Smooth muscle cell (in vitro differentiated cells): ENCODE measurements around the gene CRYBG1. TPM values are rescaled to one million over a fixed set of nuclear protein-coding genes. Genes with fewer than 3 reads are reported as not detected.
A peak's percentile ranks its signal among the peaks of the same experiment; 100 is the strongest.

ENCODE experiments used
- DNase-seq: peaks from one replicate; lab custom pipeline; 2025; ENCODE audit not compliant: unreplicated experiment; lab: John Stamatoyannopoulos, UW
- H2AFZ ChIP-seq: fragments of 200-600 bp; sonication (generic); 2 replicates; pipeline ENCODE4 v1.6.0; 2016; ENCODE audit warnings: antibody characterized with exemption, low read depth, mild to moderate bottlenecking
- H3F3A ChIP-seq: fragments of 200-600 bp; sonication (generic); 2 replicates; pipeline ENCODE4 v1.6.0; 2017; ENCODE audit warnings: antibody characterized with exemption, low read depth
- H3K27ac ChIP-seq: fragments of 200-600 bp; sonication (generic); 2 replicates; pipeline ENCODE4 v1.5.1; 2016; ENCODE audit warnings: low read depth, mild to moderate bottlenecking
- H3K27me3 ChIP-seq: fragments of 200-600 bp; sonication (generic); 2 replicates; pipeline ENCODE4 v1.6.1; 2016; ENCODE audit warnings: low read depth, mild to moderate bottlenecking
- H3K36me3 ChIP-seq: fragments of 200-600 bp; sonication (generic); 2 replicates; pipeline ENCODE4 v1.5.1; 2016; ENCODE audit warnings: low read depth
- H3K4me1 ChIP-seq: fragments of 200-600 bp; sonication (generic); 2 replicates; pipeline ENCODE4 v1.5.1; 2016; ENCODE audit warnings: low read depth
- H3K4me2 ChIP-seq: fragments of 200-600 bp; sonication (generic); 2 replicates; pipeline ENCODE4 v1.6.0; 2016; ENCODE audit warnings: mild to moderate bottlenecking
- H3K4me3 ChIP-seq: fragments of 200-600 bp; sonication (generic); 2 replicates; pipeline ENCODE4 v1.5.1; 2016; ENCODE audit warnings: mild to moderate bottlenecking
- H3K79me2 ChIP-seq: fragments of 200-600 bp; sonication (generic); 2 replicates; pipeline ENCODE4 v1.6.0; 2016; ENCODE audit warnings: low read depth, mild to moderate bottlenecking
- H3K9ac ChIP-seq: fragments of 200-600 bp; sonication (generic); 2 replicates; pipeline ENCODE4 v1.6.0; 2016; ENCODE audit warnings: low read depth
- H3K9me3 ChIP-seq: fragments of 200-600 bp; sonication (generic); replicated peaks from 2 replicates; pipeline ENCODE4 v1.5.1; 2016; ENCODE audit warnings: low read depth
- H4K20me1 ChIP-seq: fragments of 200-600 bp; sonication (generic); 2 replicates; pipeline ENCODE4 v1.6.0; 2016; ENCODE audit warnings: low read depth
- CTCF ChIP-seq: fragments of 200-600 bp; sonication (generic); IDR thresholded peaks from 2 replicates; pipeline ENCODE4 v1.5.1; 2017; ENCODE audit warnings: borderline replicate concordance, mild to moderate bottlenecking, antibody characterized with exemption; ENCODE audit not compliant: insufficient read depth, poor library complexity, severe bottlenecking
- WGBS: methylation state at CpG from one replicate; pipeline ENCODE4 v1.1.7; 2016; ENCODE audit warnings: low lambda C conversion rate; 5-methylcytosine and 5-hydroxymethylcytosine counted together
- polyA plus RNA-seq: library from polyadenylated mRNA; unstranded; fragments of >200 nt; fragmentation: Nextera tagmentation; extraction: Ambion mirVana; gene quantifications from 2 replicates; pipeline ENCODE4 v1.2.1, GENCODE V29; 2016
- total RNA-seq: library from RNA; depleted of rRNA; stranded (reverse); fragments of >200 nt; gene quantifications from 2 replicates; pipeline ENCODE4 v1.2.3, GENCODE V29; 2014

The CRYBG1 gene
- total and polyA plus RNA-seq, 2 experiments from 2014 or later, result 0.98 to 11.9 TPM

DNA sequence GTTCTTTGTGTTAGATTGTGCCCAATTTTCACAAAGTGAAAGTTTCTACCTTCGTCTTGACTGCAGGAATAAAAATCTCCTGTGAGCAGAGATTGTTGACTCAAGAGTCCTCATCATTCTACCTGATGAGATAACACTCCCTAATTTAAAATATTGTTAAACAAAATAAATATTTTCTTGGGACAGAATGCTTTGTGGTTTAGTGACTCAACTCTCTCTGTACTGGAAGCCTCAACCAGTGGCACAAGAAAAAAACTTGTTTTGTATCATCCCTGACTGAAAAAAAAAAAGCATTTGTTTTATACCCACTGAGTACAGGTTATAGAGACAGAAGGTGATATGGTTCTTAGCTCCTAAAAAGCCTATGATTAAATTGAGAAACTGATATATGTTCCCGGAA is 78.9 kb downstream of the CRYBG1 start:
- Histone ChIP-seq H3K9ac (no peak overlapping the region), H3K4me3 (no peak overlapping the region), H3K27me3 (peaks cover 60% of the 10 kb centered on the region), H3F3A (no peaks in the 10 kb centered on the region), H2AFZ (no peak overlapping the region), H3K36me3 (no peaks in the 10 kb centered on the region), H3K9me3 (no peaks in the 10 kb centered on the region), H3K4me2 (no peak overlapping the region), H3K27ac (no peak overlapping the region), H3K4me1 (no peaks in the 10 kb centered on the region), H4K20me1 (no peaks in the 10 kb centered on the region), H3K79me2 (no peaks in the 10 kb centered on the region)
- WGBS, result 65% methylated on average over 2 of the region's 2 CpGs
- DNase-seq, result no peak
- TF ChIP-seq CTCF, result no peak

DNA sequence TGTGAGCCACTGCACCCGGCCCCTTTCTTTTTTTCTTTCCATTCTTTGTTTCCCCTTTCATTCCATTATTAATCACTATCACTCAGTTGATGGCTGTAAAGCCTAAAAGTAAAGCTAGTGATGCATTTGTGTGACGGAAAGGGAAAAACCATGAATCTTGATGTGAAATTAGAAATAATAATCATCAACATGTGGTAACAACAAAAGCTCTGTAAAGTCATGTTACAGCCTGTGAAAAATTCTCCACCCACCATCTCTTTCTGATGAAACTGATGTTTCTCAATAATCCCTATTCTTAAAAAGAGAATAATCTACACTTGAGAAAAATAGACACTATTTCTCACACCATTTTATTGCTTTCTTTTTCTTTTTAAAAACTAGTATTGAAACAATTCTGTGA is 80.0 kb downstream of the CRYBG1 start:
- Histone ChIP-seq H2AFZ (no peak overlapping the region), H3K4me3 (no peak overlapping the region), H3K9ac (no peak overlapping the region), H3K4me1 (no peaks in the 10 kb centered on the region), H4K20me1 (no peaks in the 10 kb centered on the region), H3K4me2 (no peak overlapping the region), H3F3A (no peaks in the 10 kb centered on the region), H3K36me3 (no peaks in the 10 kb centered on the region), H3K27ac (no peak overlapping the region), H3K27me3 (peaks cover 60% of the 10 kb centered on the region), H3K79me2 (no peaks in the 10 kb centered on the region), H3K9me3 (no peaks in the 10 kb centered on the region)
- no peak for DNase-seq
- 85% methylated on average over 2 of the region's 2 CpGs for WGBS
- TF ChIP-seq CTCF, result no peak

DNA sequence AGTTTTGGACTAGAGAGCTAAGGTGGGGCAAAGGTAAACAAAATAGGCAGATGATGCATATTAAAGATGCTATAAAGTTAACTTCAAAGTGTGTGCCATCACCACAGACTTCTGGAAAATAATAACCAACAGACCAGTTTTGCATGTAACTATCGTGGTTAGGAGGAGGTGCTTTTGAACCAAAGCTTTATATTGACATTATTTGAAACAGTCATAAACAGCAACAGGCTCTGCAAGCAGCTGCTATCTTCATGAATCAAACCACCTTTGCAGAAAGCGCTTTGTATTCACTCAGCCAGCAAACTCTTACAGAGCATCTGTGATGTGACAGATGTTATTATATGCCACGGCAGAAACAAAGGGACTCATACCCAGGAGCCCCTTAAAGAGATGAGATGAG is 81.9 kb downstream of the CRYBG1 start:
- Histone ChIP-seq H3K4me1 (no peaks in the 10 kb centered on the region), H2AFZ (no peak overlapping the region), H3K9ac (no peak overlapping the region), H3K27ac (no peak overlapping the region), H3K27me3 (peaks cover 60% of the 10 kb centered on the region), H3K79me2 (no peaks in the 10 kb centered on the region), H3K4me3 (no peak overlapping the region), H3F3A (no peaks in the 10 kb centered on the region), H3K36me3 (no peaks in the 10 kb centered on the region), H4K20me1 (no peaks in the 10 kb centered on the region), H3K9me3 (no peaks in the 10 kb centered on the region), H3K4me2 (no peak overlapping the region)
- DNase-seq, result no peak
- 81% methylated on average over 3 of the region's 3 CpGs for WGBS
- no peak for TF ChIP-seq CTCF

DNA sequence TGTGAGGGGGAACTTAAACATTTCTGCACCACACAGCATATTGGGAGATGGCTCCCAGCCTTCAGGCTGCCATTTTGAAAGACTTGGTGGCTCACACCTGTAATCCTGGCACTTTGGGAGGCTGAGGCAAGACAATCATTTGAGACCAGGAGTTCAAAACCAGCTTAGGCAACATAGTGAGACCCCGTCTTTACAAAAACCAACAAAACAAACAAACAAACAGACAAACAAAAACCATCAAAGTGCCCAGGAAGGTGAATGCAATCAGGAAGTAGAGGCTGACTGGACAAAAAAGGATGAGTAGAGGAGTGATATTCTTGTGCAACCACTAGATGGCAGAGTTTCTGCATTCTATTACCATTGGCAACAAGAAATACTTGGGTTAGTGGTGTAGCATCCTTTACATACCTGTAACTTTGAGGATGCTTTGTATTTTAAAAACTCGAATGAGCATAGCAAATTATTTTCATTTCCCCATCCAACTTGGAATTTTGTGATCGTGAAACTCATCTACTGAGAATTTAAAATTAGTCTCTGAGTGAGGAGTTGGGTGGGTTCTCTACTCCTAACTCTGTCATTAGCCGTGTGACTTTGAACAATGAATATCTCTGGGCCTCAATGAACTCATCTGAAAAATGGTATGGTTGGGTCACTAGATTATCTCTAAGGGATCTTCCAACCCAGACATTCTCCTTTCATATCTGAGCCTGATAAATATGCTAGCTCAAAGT is 84.4 kb downstream of the CRYBG1 start:
- H3K79me2 ChIP-seq, result no peaks in the 10 kb centered on the region
- WGBS, result 34% methylated on average over 4 of the region's 4 CpGs
- H4K20me1 ChIP-seq, result no peaks in the 10 kb centered on the region
- no peaks in the 10 kb centered on the region for H3K9me3 ChIP-seq
- no peak overlapping the region for H2AFZ ChIP-seq
- no peaks in the 10 kb centered on the region for H3K4me1 ChIP-seq
- H3K36me3 ChIP-seq, result no peaks in the 10 kb centered on the region
- no peaks in the 10 kb centered on the region for H3F3A ChIP-seq
- peak; percentile 72 for TF ChIP-seq CTCF
- peaks cover 39% of the 10 kb centered on the region for H3K27me3 ChIP-seq
- H3K4me3 ChIP-seq, result no peak overlapping the region
- DNase-seq, result no peak
- no peak overlapping the region for H3K4me2 ChIP-seq
- H3K9ac ChIP-seq, result no peak overlapping the region
- no peak overlapping the region for H3K27ac ChIP-seq
